MCF 10A (cell line): Measurements from ENCODE around the gene TAF8. TPM values are rescaled to one million over a fixed set of nuclear protein-coding genes. Genes with fewer than 3 reads are reported as not detected.

ENCODE experiments used
- BruUV-seq: library from RNA; stranded (reverse); fragments of 400-500 nt; replicated peaks from 2 replicates; lab custom pipeline; 2021; lab: Mats Ljungman, UMichigan
- CTCF ChIA-PET: fragments of 300-600 bp; sonication (Branson Sonifier 250); formaldehyde crosslinking; extraction: SDS; loops from one replicate; lab custom pipeline; 2021; ENCODE audit warnings: antibody characterized with exemption, inconsistent platforms; lab: Yijun Ruan, JAX
- POLR2A ChIA-PET: fragments of 300-600, 350-650 bp; sonication (Branson Sonifier 250); formaldehyde crosslinking; extraction: SDS; loops from one replicate; lab custom pipeline; 2020; ENCODE audit warnings: antibody characterized with exemption, inconsistent platforms; lab: Yijun Ruan, JAX
- DNase-seq: peaks from one replicate; pipeline ENCODE4 v3.0.0-alpha.2; 2018; ENCODE audit not compliant: unreplicated experiment
- H3K27ac Mint-ChIP-seq: one replicate; pipeline ENCODE4 v1.8.0; 2022; ENCODE audit warnings: mild to moderate bottlenecking, low read depth, mixed read lengths; ENCODE audit not compliant: unreplicated experiment
- H3K27me3 Mint-ChIP-seq: one replicate; pipeline ENCODE4 v1.8.0; 2022; ENCODE audit warnings: mixed read lengths; ENCODE audit not compliant: insufficient read depth, unreplicated experiment
- H3K36me3 Mint-ChIP-seq: one replicate; pipeline ENCODE4 v1.8.0; 2022; ENCODE audit warnings: mild to moderate bottlenecking, moderate library complexity, mixed read lengths; ENCODE audit not compliant: insufficient read depth, unreplicated experiment
- H3K4me1 Mint-ChIP-seq: one replicate; pipeline ENCODE4 v1.8.0; 2022; ENCODE audit warnings: mixed read lengths; ENCODE audit not compliant: insufficient read depth, unreplicated experiment
- H3K4me3 Mint-ChIP-seq: one replicate; pipeline ENCODE4 v1.8.0; 2022; ENCODE audit warnings: mild to moderate bottlenecking, moderate library complexity, mixed read lengths; ENCODE audit not compliant: unreplicated experiment
- H3K9me3 Mint-ChIP-seq: one replicate; pipeline ENCODE4 v1.8.0; 2022; ENCODE audit warnings: mixed read lengths; ENCODE audit not compliant: unreplicated experiment
- intact Hi-C: fragments of 100-400 bp; cut with micrococcal nuclease; formaldehyde crosslinking; loops from 2 replicates; pipeline ENCODE4 v1.14.1; 2022
- total RNA-seq: library from RNA; stranded (reverse); gene quantifications from 2 replicates; pipeline ENCODE4 v1.2.3, GENCODE V29; 2022
- TF ChIP-seq, protein P1 (sequence below): fragments of 200-600 bp; IDR thresholded peaks from one replicate; pipeline ENCODE4 v1.8.0; 2022; ENCODE audit warnings: antibody characterized with exemption, mild to moderate bottlenecking; ENCODE audit not compliant: unreplicated experiment

Gene TAF8
- total RNA-seq, 1 experiment from 2014 or later = 23.8 TPM

DNA sequence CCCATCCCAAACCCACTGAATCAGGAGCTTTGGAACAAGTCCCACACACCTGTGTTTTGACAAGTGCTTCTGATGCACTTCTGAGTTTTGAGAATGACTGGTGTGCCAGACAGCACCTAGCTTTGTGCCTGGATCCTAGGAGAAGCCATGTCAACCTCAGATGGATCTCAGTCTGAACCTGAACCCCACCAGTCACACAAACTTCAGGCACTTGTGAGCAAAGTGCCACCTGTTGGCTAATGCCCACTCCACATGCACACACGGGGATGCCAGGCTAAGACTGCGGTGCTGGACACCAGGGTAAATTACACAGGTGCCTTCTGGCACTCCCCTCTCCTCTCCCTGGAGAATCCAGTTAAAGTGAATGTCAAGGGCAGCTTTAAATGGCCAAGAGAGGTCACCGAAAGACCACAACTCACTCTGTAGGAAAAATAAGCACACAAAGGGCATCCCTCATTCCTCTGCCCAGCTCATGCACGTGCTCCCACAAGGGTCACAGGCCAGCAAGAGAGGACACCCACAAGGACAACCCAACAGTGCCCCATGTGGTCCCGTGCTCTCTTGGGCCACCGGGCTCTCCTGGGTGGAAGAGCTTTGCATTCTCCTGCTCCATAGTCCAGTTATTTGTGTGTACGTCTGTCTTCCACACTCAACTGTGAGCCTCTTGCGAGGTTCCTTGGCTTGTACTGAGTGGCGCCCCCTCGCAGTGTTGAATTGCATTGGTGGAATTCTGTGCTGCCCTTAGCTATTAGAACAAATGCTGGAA lies 45.6 kb downstream of the TAF8 start:
- H3K36me3 Mint-ChIP-seq = peaks cover 7% of the 10 kb centered on the region
- ChIA-PET CTCF (interaction anchor here (0.7 to 4.2 kb wide), 7 partner anchors 9 to 120 kb away, joined by 3 to 26 read pairs (median 4); no protein-coding TSS in a partner anchor), POLR2A (interaction anchor here (0.9 to 1.7 kb wide), 6 partner anchors 10 to 84 kb away, joined by 3 to 6 read pairs (median 4); partner anchors contain the start of gene C6orf132)
- no peak overlapping the region for H3K4me3 Mint-ChIP-seq
- BruUV-seq = no TSS peak
- peaks cover 32% of the 10 kb centered on the region for H3K4me1 Mint-ChIP-seq
- no peaks in the 10 kb centered on the region for H3K27me3 Mint-ChIP-seq
- TF ChIP-seq, protein P1, sequence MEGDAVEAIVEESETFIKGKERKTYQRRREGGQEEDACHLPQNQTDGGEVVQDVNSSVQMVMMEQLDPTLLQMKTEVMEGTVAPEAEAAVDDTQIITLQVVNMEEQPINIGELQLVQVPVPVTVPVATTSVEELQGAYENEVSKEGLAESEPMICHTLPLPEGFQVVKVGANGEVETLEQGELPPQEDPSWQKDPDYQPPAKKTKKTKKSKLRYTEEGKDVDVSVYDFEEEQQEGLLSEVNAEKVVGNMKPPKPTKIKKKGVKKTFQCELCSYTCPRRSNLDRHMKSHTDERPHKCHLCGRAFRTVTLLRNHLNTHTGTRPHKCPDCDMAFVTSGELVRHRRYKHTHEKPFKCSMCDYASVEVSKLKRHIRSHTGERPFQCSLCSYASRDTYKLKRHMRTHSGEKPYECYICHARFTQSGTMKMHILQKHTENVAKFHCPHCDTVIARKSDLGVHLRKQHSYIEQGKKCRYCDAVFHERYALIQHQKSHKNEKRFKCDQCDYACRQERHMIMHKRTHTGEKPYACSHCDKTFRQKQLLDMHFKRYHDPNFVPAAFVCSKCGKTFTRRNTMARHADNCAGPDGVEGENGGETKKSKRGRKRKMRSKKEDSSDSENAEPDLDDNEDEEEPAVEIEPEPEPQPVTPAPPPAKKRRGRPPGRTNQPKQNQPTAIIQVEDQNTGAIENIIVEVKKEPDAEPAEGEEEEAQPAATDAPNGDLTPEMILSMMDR = no peak
- no peak for DNase-seq
- H3K9me3 Mint-ChIP-seq = no peaks in the 10 kb centered on the region
- peak overlapping the region; percentile 35 for H3K27ac Mint-ChIP-seq
- intact Hi-C loops = no loop called here

DNA sequence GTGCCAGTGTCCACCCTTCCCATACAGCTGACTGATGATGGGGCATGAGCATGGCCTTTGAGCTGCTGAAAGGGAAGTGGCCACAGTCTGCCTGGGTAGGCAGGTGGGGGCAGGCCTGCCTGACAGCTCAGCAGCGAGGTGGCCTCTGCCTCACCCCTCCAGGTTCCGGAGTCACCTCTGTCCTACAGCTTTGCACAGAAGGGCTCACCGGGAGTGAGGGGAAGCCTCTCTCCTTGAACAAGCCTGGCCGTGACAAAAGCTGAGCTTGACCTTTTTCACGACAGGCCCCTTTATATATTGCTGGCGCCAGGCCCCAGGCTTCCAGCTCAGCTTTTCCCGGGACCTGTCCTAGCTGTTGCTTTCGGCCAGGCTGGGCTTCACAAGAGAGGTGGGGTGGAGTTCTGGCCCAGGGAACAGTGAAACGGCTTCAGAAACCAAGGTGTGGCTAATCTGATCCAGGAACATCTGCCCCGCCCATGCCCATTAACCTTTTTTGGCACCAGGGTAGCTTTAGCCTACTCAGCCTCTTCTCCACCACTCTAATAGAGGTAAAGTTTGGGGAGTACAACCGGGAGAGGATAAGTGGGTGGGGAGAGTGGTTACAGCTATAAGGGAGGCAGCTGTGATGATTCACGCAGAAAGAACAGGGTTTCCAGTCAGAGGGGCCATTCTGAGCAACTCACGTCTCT lies 49.2 kb downstream of the TAF8 start:
- TF ChIP-seq, protein P1 = no peak
- BruUV-seq = no TSS peak
- DNase-seq = peak; percentile 97
- Mint-ChIP-seq H3K4me1 (peaks cover 30% of the 10 kb centered on the region), H3K4me3 (peak overlapping the region; percentile 15), H3K36me3 (peaks cover 10% of the 10 kb centered on the region), H3K27ac (peak overlapping the region; percentile 46), H3K9me3 (no peaks in the 10 kb centered on the region), H3K27me3 (no peaks in the 10 kb centered on the region)
- POLR2A ChIA-PET = interaction anchor here (0.6 to 4.9 kb wide), 13 partner anchors 13 to 780 kb away, joined by 3 to 60 read pairs (median 4); partner anchors contain the start of genes C6orf132, MRPS10, RPL7L1 and TAF8
- intact Hi-C loops = loop anchor here (1.0 to 2.0 kb wide), 2 partner anchors 41 to 67 kb away; no protein-coding TSS in a partner anchor
- CTCF ChIA-PET = interaction anchor here (0.6 to 1.5 kb wide), 5 partner anchors 40 to 964 kb away, joined by 3 to 5 read pairs (median 4); partner anchors contain the start of gene C6orf132

DNA sequence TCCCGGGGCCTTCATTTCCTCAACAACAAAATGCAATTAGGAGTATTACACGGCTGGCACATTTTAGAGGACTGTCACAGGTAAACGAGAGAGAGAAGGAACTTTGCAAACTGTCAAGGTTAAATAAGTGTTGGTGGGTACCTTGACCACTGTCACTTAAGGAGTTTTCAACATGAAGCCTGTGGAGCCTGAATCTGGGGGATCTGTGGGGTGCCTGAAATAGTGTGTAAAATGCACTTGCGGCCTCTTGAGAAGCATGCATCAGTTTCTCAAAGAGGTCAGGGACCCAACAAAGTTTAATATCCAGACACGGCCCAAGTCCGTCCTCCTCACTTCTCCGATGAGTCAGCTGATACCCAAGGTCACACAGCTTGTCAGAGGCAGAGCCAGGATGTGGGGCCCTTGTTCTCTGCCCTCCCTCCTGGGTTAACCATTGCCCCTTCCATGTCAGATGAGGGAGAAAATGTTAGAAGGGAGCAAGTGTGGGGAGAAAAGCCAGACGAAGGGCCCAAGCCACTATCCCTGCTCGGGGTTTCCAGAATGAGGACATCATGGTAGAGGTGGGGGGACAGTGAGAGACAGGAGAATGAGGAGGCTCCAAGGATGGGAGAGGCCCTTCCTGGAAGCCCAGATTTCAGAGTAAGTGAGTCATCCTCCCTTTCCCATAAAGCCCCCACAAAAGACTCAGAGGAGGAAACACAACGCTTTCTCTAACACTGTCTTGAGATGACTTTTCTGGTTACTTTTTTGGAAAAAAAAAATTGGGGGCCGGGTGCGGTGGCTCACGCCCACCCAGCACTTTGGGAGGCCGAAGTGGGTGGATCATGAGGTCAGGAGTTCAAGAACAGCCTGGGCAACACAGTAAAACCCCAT lies 49.9 kb downstream of the TAF8 start:
- Mint-ChIP-seq H3K27me3 (no peaks in the 10 kb centered on the region), H3K27ac (peak overlapping the region; percentile 46), H3K9me3 (no peaks in the 10 kb centered on the region), H3K4me3 (peak overlapping the region; percentile 15), H3K36me3 (peaks cover 10% of the 10 kb centered on the region), H3K4me1 (peaks cover 30% of the 10 kb centered on the region)
- ChIA-PET POLR2A (interaction anchor here (0.6 to 4.9 kb wide), 14 partner anchors 12 to 779 kb away, joined by 3 to 60 read pairs (median 4); partner anchors contain the start of genes C6orf132, MRPS10, RPL7L1 and TAF8), CTCF (interaction anchor here (0.8 to 1.2 kb wide), 2 partner anchors 39 to 42 kb away, joined by 4 to 5 read pairs; partner anchors contain the start of gene C6orf132)
- intact Hi-C loops = no loop called here
- no TSS peak for BruUV-seq
- peak; percentile 81 for DNase-seq
- TF ChIP-seq, protein P1 = no peak
